OCI-LY7 (cell line): ENCODE measurements around the gene PBX1.

Experiments
- EZH2phosphoT487 ChIP-seq: fragments of 200-600 bp; sonication (generic); IDR thresholded peaks from 2 replicates; pipeline ENCODE4 v1.6.1; 2018; ENCODE audit warnings: low read depth, borderline replicate concordance, mild to moderate bottlenecking, mixed run types, antibody characterized with exemption, low read length, moderate library complexity, mixed read lengths
- TF ChIP-seq, protein P1 (sequence below): fragments of 200-600 bp; sonication (generic); conservative IDR thresholded peaks from 2 replicates; pipeline ENCODE4 v1.5.1; 2014; ENCODE audit warnings: mild to moderate bottlenecking, antibody characterized with exemption, low read length, moderate library complexity, mixed read lengths

DNA sequence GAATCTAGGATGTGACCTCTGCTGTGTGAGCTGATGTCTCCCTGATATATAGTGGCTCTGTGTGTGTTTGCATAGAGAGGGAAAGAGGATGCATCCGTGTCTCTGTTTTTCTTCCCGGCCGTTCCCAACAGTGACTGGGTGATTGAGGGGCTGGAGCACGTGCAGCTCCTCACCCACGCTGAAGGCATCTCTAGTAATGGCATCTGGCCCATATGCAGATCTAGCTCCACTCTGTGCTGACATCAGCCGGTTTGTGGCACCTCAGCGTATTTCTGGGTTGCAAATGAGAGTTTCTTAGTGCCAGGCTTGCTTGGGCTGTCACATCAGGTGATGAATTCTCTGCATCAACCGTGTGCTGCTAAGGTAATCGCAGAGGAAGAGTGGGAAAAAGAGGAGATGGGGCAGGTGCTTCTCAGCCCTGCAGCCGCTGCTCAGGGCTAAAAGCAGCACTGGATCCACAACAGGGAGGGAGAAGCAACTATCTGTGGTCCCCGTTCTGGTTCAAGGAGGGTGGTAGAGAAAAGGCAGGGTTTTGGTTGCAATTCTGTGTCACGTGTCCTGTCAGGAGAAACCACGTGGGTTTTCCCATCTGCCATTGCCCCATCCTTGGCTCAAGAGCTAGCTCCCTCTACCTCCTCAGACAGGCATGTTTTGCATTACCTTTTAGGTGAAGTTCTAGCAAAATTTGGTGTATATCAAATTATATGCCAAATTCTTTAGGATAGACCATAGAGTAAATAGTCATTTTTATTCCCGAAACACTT is 282.9 kb downstream of the PBX1 start:
- TF ChIP-seq, protein P1, sequence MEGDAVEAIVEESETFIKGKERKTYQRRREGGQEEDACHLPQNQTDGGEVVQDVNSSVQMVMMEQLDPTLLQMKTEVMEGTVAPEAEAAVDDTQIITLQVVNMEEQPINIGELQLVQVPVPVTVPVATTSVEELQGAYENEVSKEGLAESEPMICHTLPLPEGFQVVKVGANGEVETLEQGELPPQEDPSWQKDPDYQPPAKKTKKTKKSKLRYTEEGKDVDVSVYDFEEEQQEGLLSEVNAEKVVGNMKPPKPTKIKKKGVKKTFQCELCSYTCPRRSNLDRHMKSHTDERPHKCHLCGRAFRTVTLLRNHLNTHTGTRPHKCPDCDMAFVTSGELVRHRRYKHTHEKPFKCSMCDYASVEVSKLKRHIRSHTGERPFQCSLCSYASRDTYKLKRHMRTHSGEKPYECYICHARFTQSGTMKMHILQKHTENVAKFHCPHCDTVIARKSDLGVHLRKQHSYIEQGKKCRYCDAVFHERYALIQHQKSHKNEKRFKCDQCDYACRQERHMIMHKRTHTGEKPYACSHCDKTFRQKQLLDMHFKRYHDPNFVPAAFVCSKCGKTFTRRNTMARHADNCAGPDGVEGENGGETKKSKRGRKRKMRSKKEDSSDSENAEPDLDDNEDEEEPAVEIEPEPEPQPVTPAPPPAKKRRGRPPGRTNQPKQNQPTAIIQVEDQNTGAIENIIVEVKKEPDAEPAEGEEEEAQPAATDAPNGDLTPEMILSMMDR, result no peak
- TF ChIP-seq EZH2phosphoT487, result no peak
